Neutrophil (primary cell): ENCODE data around the gene CDCA5.

Experiments
- H3K27ac ChIP-seq: fragments of 200-600 bp; sonication (generic); 2 replicates; pipeline ENCODE4 v1.5.1; 2016; ENCODE audit warnings: mild to moderate bottlenecking, moderate library complexity
- H3K27me3 ChIP-seq: fragments of 200-600 bp; sonication (generic); 2 replicates; pipeline ENCODE4 v1.6.0; 2016; ENCODE audit warnings: mild to moderate bottlenecking
- H3K36me3 ChIP-seq: fragments of 200-600 bp; sonication (generic); 2 replicates; pipeline ENCODE4 v1.5.1; 2017
- H3K4me1 ChIP-seq, 2 experiments: fragments of 200-600 bp in 1 of 2; sonication (generic) in 1 of 2; 1 replicate in 1 of 2; 2 replicates in 1 of 2; pipeline versions ENCODE4 v1.5.1 to v1.6.1; 2013 to 2016; ENCODE audit warnings: low read depth in 1 of 2, low read length in 1 of 2, mild to moderate bottlenecking in 1 of 2, moderate library complexity in 1 of 2; ENCODE audit not compliant: control insufficient read depth in 1 of 2, insufficient read depth in 1 of 2
- H3K4me3 ChIP-seq, 2 experiments: fragments of 200-600 bp in 1 of 2; sonication (generic) in 1 of 2; 1 replicate in 1 of 2; 2 replicates in 1 of 2; pipeline ENCODE4 v1.5.1; 2013 to 2016; ENCODE audit warnings: low read depth in 1 of 2, low read length in 1 of 2, mild to moderate bottlenecking in 1 of 2, moderate library complexity in 1 of 2
- H3K9me3 ChIP-seq: fragments of 200-600 bp; sonication (generic); 2 replicates; pipeline ENCODE4 v1.5.1; 2016
- CTCF ChIP-seq: fragments of 200-600 bp; sonication (generic); IDR thresholded peaks from 2 replicates; pipeline ENCODE4 v1.5.1; 2016; ENCODE audit warnings: antibody characterized with exemption

CDCA5 gene

GRCh38 chr11:65060913-65061408 is 22.9 kb downstream of the CDCA5 start:
- H3K4me1 ChIP-seq = no peaks in the 10 kb centered on the region
- no peaks in the 10 kb centered on the region for H3K36me3 ChIP-seq
- TF ChIP-seq CTCF = no peak
- no peak overlapping the region for H3K27ac ChIP-seq
- no peaks in the 10 kb centered on the region for H3K27me3 ChIP-seq
- H3K4me3 ChIP-seq = no peak overlapping the region
- no peaks in the 10 kb centered on the region for H3K9me3 ChIP-seq

- Histone ChIP-seq H3K4me3 (no peak overlapping the region), H3K36me3 (no peaks in the 10 kb centered on the region), H3K27ac (no peak overlapping the region), H3K4me1 (no peaks in the 10 kb centered on the region), H3K27me3 (no peaks in the 10 kb centered on the region), H3K9me3 (no peaks in the 10 kb centered on the region)
- TF ChIP-seq CTCF = no peak
Measured at GRCh38 chr11:65059959-65060824, 23.6 kb downstream of the CDCA5 start.

DNA sequence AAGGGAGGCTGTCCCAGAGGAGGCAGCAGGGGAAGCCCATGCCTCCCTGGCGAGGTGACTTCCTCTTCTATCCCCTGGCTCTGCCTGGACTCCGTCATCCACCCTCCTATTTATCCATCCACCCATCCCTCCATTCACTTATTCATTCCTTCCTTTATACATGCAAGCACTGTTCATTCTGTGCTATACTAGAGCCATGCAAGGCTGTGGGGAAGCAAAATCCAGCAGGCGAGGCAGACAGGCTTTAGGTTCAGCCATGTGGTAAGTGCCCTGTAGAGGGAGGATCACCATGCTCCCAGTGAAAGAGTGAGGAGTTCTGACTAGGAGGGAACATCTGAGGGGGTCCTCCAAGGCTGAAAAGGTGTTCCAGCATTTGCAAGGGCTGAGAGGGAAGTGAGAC is 24.3 kb downstream of the CDCA5 start:
- H3K9me3 ChIP-seq = no peaks in the 10 kb centered on the region
- no peak for TF ChIP-seq CTCF
- H3K4me3 ChIP-seq = no peak overlapping the region
- H3K27ac ChIP-seq = no peak overlapping the region
- no peaks in the 10 kb centered on the region for H3K4me1 ChIP-seq
- H3K27me3 ChIP-seq = no peaks in the 10 kb centered on the region
- no peaks in the 10 kb centered on the region for H3K36me3 ChIP-seq

DNA sequence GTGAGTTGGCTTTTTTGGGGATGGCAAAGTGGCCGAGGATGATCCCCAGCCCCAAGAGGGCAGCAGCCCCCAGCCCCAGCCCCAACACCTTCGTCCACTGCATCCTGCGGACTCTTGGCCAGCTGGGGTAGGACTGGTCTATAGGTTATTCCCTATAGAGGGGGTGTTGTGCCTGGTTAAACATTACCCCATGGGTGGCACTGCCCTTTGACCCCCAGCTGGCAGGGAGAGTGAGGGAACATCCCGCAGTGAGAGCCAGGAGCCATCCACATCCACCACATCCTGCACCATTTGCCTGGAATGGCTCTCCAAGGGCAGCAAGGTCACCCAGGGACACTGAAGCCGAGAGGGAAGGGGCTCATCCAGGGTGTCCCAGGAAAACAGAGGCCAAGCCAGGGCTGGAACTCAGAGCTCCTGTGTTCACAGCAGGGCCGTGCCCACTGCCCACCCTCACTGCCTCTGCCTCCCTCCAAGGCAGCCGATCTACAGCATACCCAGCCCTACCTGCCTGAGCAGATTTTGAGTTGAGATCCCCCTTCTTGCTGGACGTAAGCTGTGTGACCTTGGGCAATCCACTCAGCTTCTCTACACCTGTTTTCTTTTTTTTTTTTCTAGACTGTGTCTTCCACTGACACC is 25.3 kb downstream of the CDCA5 start, which contains the start of gene NAALADL1:
NAALADL1 (minus strand) TSS at position 135 of the 636 bp plus-strand sequence; CDS start at position 103, 32 bp downstream.
- H3K4me1 ChIP-seq = peaks cover 0 to 9% of the 10 kb centered on the region in 2 experiments
- no peak within 1 kb of the TSS for H3K27ac ChIP-seq
- H3K9me3 ChIP-seq = no peaks in the 10 kb centered on the region
- no peak within 1 kb of the TSS for H3K4me3 ChIP-seq
- H3K36me3 ChIP-seq = no peaks in the 10 kb centered on the region
- no peak for TF ChIP-seq CTCF
- H3K27me3 ChIP-seq = no peaks in the 10 kb centered on the region

DNA sequence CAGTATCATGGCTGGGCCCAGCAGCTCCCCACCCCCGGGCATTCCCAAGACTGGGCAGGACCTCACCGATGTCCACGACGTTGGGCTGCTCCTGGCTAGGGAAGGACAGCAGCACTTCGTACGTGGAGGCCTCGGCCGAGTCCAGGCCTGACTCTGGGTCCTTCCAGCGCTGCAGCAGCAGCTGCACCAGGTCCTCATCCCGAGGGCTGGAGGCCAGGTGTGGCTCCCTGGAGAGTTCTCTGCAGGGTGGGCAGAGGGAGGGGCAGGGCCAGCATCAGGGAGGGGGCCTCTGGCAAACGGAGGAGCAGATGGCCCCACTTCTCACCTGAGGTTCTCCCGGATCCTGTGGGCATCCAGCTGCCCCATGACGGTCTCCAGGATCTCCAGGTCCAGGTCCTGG is 25.8 kb downstream of the CDCA5 start:
- H3K4me3 ChIP-seq = no peak overlapping the region
- H3K36me3 ChIP-seq = no peaks in the 10 kb centered on the region
- no peak overlapping the region for H3K27ac ChIP-seq
- no peaks in the 10 kb centered on the region for H3K27me3 ChIP-seq
- H3K4me1 ChIP-seq = peaks cover 0 to 10% of the 10 kb centered on the region in 2 experiments
- no peaks in the 10 kb centered on the region for H3K9me3 ChIP-seq
- TF ChIP-seq CTCF = no peak
